HEK293 (cell line): ENCODE data around the gene VPS11.

ENCODE experiments used
- TRIM28 ChIP-seq: IDR thresholded peaks from 2 replicates; pipeline ENCODE4 v1.6.1; 2011; ENCODE audit warnings: low read length, control low read depth, borderline replicate concordance
- WT1 ChIP-seq: fragments of 450-650 bp; formaldehyde crosslinking; IDR thresholded peaks from 2 replicates; pipeline ENCODE4 v1.5.1; 2016; ENCODE audit warnings: missing biosample characterization, missing genetic modification characterization
- ZBTB48 ChIP-seq: fragments of 450-650 bp; formaldehyde crosslinking; IDR thresholded peaks from 2 replicates; pipeline ENCODE4 v1.5.1; 2016; ENCODE audit warnings: missing biosample characterization, missing genetic modification characterization
- ZNF391 ChIP-seq: fragments of 450-650 bp; formaldehyde crosslinking; IDR thresholded peaks from 2 replicates; pipeline ENCODE4 v1.5.1; 2016; ENCODE audit warnings: low read depth, missing biosample characterization, missing genetic modification characterization, borderline replicate concordance
- TF ChIP-seq, protein P1 (sequence below): fragments of 450-650 bp; formaldehyde crosslinking; IDR thresholded peaks from 2 replicates; pipeline ENCODE4 v1.5.1; 2016; ENCODE audit warnings: missing biosample characterization, missing genetic modification characterization
- TF ChIP-seq, protein P2 (sequence below): fragments of 450-650 bp; formaldehyde crosslinking; optimal IDR thresholded peaks from 2 replicates; pipeline ENCODE3; 2016; ENCODE audit warnings: missing biosample characterization, mild to moderate bottlenecking, missing genetic modification characterization

VPS11 gene

DNA sequence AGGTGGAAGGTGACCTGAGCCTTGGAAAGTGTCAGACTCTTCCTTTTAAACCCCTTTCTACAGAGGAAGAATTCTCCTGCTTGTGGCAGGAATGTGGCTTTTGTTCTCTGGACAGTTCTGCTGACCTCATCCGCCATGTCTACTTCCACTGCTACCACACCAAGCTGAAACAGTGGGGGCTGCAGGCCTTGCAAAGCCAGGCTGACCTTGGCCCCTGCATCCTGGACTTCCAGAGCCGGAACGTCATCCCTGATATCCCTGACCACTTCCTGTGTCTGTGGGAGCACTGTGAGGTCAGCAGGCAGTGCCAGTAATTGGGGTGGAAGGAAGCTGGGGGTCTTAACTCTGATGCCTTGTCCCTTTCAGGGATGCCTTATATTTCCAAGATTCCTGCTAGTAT lies 63.0 kb downstream of the VPS11 start (continued):
- TF ChIP-seq, protein P1, sequence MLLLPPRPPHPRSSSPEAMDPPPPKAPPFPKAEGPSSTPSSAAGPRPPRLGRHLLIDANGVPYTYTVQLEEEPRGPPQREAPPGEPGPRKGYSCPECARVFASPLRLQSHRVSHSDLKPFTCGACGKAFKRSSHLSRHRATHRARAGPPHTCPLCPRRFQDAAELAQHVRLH (tag by site-specific recombination) = no peak
- TF ChIP-seq TRIM28 (no peak), ZNF391 (no peak), WT1 (no peak), ZBTB48 (no peak)
- TF ChIP-seq, protein P2, sequence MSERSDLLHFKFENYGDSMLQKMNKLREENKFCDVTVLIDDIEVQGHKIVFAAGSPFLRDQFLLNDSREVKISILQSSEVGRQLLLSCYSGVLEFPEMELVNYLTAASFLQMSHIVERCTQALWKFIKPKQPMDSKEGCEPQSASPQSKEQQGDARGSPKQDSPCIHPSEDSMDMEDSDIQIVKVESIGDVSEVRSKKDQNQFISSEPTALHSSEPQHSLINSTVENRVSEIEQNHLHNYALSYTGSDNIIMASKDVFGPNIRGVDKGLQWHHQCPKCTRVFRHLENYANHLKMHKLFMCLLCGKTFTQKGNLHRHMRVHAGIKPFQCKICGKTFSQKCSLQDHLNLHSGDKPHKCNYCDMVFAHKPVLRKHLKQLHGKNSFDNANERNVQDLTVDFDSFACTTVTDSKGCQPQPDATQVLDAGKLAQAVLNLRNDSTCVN (tag by site-specific recombination) = no peak
